SK-N-MC (cell line): ENCODE results near the gene B4GALT2.

Source experiments
- EZH2 ChIP-seq: fragments of 200-600 bp; sonication (generic); IDR thresholded peaks from one replicate; pipeline ENCODE4 v1.6.1; 2017; ENCODE audit warnings: antibody characterized with exemption
- FOXP2 ChIP-seq: optimal IDR thresholded peaks from 2 replicates; pipeline ENCODE3; 2011; ENCODE audit warnings: mild to moderate bottlenecking, moderate library complexity; ENCODE audit not compliant: insufficient read depth; ENCODE audit errors: extremely low read length, control extremely low read depth
- POLR2AphosphoS5 ChIP-seq: IDR thresholded peaks from 2 replicates; pipeline ENCODE4 v1.6.1; 2012; ENCODE audit warnings: mild to moderate bottlenecking, low read depth, low read length, borderline replicate concordance

- TF ChIP-seq EZH2 (no peak), POLR2AphosphoS5 (no peak), FOXP2 (no peak)
Observed at GRCh38 chr1:43956234-43956633, 22.8 kb upstream of the B4GALT2 start.
